ENCODE data around the gene GSTM4. TPM values are rescaled to one million over a fixed set of nuclear protein-coding genes. Genes with fewer than 3 reads are reported as not detected.

The GSTM4 gene
- total and polyA plus RNA-seq, 2 of the 8 experiments (the other 6 are each of a cell fraction or from before 2014, with no cell fraction given) = 11.3 to 31.4 TPM

DNA sequence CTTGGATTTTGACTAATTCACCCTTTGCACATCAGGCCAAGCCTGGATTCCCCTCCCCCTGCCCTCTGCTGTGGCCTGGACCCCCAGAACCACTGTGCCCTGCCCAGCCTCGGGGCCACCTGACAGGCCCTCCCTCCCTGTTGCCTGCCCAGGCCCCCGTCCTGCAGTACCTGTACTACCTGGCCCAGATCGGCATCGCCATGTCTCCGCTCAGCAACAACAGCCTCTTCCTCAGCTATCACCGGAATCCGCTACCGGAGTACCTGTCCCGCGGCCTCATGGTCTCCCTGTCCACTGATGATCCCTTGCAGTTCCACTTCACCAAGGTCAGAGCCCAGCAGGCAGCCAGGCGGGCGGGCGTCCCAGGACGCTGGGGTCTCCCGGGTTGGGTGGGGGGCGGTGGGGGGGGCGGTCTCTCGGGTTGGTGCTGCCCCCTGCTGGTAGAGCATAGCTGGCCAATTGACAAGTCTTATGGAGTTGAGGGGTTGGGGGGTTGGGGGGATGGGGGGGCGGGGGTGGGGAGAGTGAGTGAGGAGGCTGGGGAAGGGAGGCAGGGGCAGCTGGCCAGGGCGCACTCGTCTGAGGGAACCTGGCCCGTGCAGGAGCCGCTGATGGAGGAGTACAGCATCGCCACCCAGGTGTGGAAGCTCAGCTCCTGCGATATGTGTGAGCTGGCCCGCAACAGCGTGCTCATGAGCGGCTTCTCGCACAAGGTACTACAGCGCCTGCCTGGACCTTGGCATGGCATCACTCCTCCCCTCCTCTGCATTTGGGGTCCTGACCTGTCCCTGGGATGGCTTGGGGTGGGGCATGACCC is 25.6 kb upstream of the GSTM4 start:
- H3K79me2 ChIP-seq (ENCODE audit: control insufficient read depth in 1 of 2, insufficient read depth in 2 of 2, low read length in 2 of 2) = no peaks in the 10 kb centered on the region
- no peak overlapping the region for H4K91ac ChIP-seq (replicated peaks; ENCODE audit: insufficient read length, low read length)
- H3K56ac ChIP-seq (replicated peaks; ENCODE audit: insufficient read length, low read depth, low read length) = no peak overlapping the region
- DNase-seq (ENCODE audit: low read depth in 1 of 2, low spot score in 2 of 2) (peak in 1 of 2 experiments; percentile 69), FAIRE-seq (no peak)
- H4K20me1 ChIP-seq (replicated peaks in 1 of 2; ENCODE audit: control insufficient read depth in 1 of 2, insufficient read depth in 2 of 2, low read length in 2 of 2) = peaks cover 0 to 16% of the 10 kb centered on the region in 2 experiments
- 74% methylated on average over 19 of the region's 30 CpGs; no CpG with 5 or more reads in 1 of the 2 experiments for WGBS, 2 experiments (ENCODE audit: extremely low coverage in 1 of 2, insufficient coverage in 1 of 2, insufficient read length in 1 of 2, insufficient replicate concordance in 2 of 2, low coverage in 1 of 2, low lambda C conversion rate in 2 of 2, missing lambda C conversion rate in 1 of 2)
- H3K36me3 ChIP-seq (ENCODE audit: control insufficient read depth in 2 of 4, insufficient read depth in 4 of 4, low read length in 3 of 4) = peaks cover 17 to 27% (median 24%) of the 10 kb centered on the region in 4 experiments
- no peak overlapping the region for H3K4ac ChIP-seq (replicated peaks; ENCODE audit: insufficient read length, low read depth, low read length)
- H2BK15ac ChIP-seq (ENCODE audit: low read length) = no peak overlapping the region
- H3K4me3 ChIP-seq (ENCODE audit: extremely low read depth in 1 of 4, insufficient read depth in 2 of 4, low read depth in 3 of 4, low read length in 4 of 4) = no peak overlapping the region
- H3K27ac ChIP-seq (ENCODE audit: low read depth, low read length) = no peak overlapping the region
- H3K79me1 ChIP-seq (ENCODE audit: low read depth, low read length) = no peaks in the 10 kb centered on the region
- H3K14ac ChIP-seq (ENCODE audit: insufficient read length) = no peak overlapping the region
- H3K9ac ChIP-seq (replicated peaks in 1 of 4; ENCODE audit: extremely low read depth in 1 of 4, low read depth in 3 of 4, low read length in 3 of 4) = no peak overlapping the region
- H4K5ac ChIP-seq (ENCODE audit: insufficient read length, low read depth, low read length) = no peak overlapping the region
- H2BK120ac ChIP-seq (replicated peaks; ENCODE audit: low read depth, low read length) = no peak overlapping the region
- H3K4me2 ChIP-seq (ENCODE audit: insufficient read depth in 1 of 2, low read depth in 2 of 2, low read length in 2 of 2) = no peak overlapping the region
- no peaks in the 10 kb centered on the region for H3K27me3 ChIP-seq (replicated peaks in 1 of 4; ENCODE audit: control insufficient read depth in 3 of 4, extremely low read depth in 1 of 4, insufficient read depth in 3 of 4, low read length in 3 of 4)
- no peak overlapping the region for H3K23ac ChIP-seq (ENCODE audit: insufficient read length)
- H2BK20ac ChIP-seq (ENCODE audit: low read length) = no peak overlapping the region
- H3K23me2 ChIP-seq (ENCODE audit: low read depth, low read length) = no peaks in the 10 kb centered on the region
- H3K9me3 ChIP-seq (ENCODE audit: insufficient read depth in 2 of 2, low read depth in 1 of 2, low read length in 1 of 2) = no peaks in the 10 kb centered on the region
- peak overlapping the region; percentile 32; the same call in 1 of the 2 replicates for H3K18ac ChIP-seq (ENCODE audit: extremely low read depth, low read length)
- peaks cover 0 to 2% (median 0%) of the 10 kb centered on the region in 4 experiments; a peak in 2 of 7 replicates for H3K4me1 ChIP-seq (replicated peaks in 1 of 4; ENCODE audit: control insufficient read depth in 3 of 4, insufficient read depth in 4 of 4, low read length in 3 of 4)
- H4K8ac ChIP-seq (ENCODE audit: extremely low read depth, insufficient read depth, low read length) = 0 out of 2 replicates have a peak overlapping the region, but pooled peaks have one; percentile 4
- H2BK5ac ChIP-seq (ENCODE audit: low read depth, low read length) = peak overlapping the region; percentile 91
- no peak overlapping the region for H2AFZ ChIP-seq (ENCODE audit: low read length)
- ChIA-PET CTCF (ENCODE audit: partially characterized antibody) (interaction anchor here (0.6 to 10.4 kb wide), 23 partner anchors 9 to 379 kb away, joined by 3 to 73 read pairs (median 3); partner anchors contain the start of gene GNAI3), POLR2A (ENCODE audit: partially characterized antibody) (interaction anchor here (1.0 kb wide), 2 partner anchors 82 to 84 kb away, joined by 3 to 4 read pairs; partner anchors contain the start of gene GNAI3)
- no peak overlapping the region for H2AK5ac ChIP-seq (ENCODE audit: low read depth, low read length)
- peak overlapping the region; percentile 43; the same call in 1 of the 2 replicates for H2BK12ac ChIP-seq (ENCODE audit: low read depth, low read length)
- TF ChIP-seq SP1 (IDR thresholded peaks at IDR 0.05; ENCODE audit: low read depth, low read length) (no peak), TBP (IDR thresholded peaks at IDR 0.05; ENCODE audit: low read depth, low read length) (no peak), FOSL1 (IDR thresholded peaks at IDR 0.05; ENCODE audit: insufficient read depth, low read depth, low read length) (no peak), POU5F1 (IDR thresholded peaks at IDR 0.05; ENCODE audit: low read depth, low read length) (no peak), CHD1 (IDR thresholded peaks at IDR 0.05; ENCODE audit: low read depth, low read length) (no peak), SIRT6 (IDR thresholded peaks at IDR 0.05; ENCODE audit: low read length) (no peak), TAF7 (optimal IDR thresholded peaks at IDR 0.05; ENCODE audit: borderline replicate concordance, low read depth, low read length) (no peak)
- TF ChIP-seq, protein P1, sequence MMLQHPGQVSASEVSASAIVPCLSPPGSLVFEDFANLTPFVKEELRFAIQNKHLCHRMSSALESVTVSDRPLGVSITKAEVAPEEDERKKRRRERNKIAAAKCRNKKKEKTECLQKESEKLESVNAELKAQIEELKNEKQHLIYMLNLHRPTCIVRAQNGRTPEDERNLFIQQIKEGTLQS (IDR thresholded peaks at IDR 0.05; ENCODE audit: insufficient read depth, low read depth, low read length) = no peak
